Prostate gland (tissue), 2 donors: Measurements from ENCODE around the gene VAV2. TPM values are rescaled to one million over a fixed set of nuclear protein-coding genes. Genes with fewer than 3 reads are reported as not detected.

Experiments
- DNase-seq: peaks from one replicate; pipeline ENCODE4 v3.0.0-alpha.2; 2019; ENCODE audit warnings: low spot score
- H3K27ac ChIP-seq, 2 donors: fragments of 200-600 bp; sonication (generic); 2 replicates each; pipeline ENCODE4 v1.5.1; 2017 to 2019
- H3K27me3 ChIP-seq: fragments of 200-600 bp; sonication (generic); replicated peaks from 2 replicates; pipeline ENCODE4 v1.5.1; 2019; ENCODE audit not compliant: insufficient read depth
- H3K36me3 ChIP-seq, 2 donors: fragments of 200-600 bp; sonication (generic); 1 replicate in 1 of 2; 2 replicates in 1 of 2; pipeline versions ENCODE4 v1.5.1 to v1.8.1; 2017 to 2019
- H3K4me1 ChIP-seq: fragments of 200-600 bp; sonication (generic); replicated peaks from 2 replicates; pipeline ENCODE4 v1.5.1; 2019
- H3K4me3 ChIP-seq, 2 donors: fragments of 200-600 bp; sonication (generic); 2 replicates each; pipeline ENCODE4 v1.5.1; 2017 to 2019
- H3K9me3 ChIP-seq: fragments of 200-600 bp; sonication (generic); 2 replicates; pipeline ENCODE4 v1.5.1; 2017
- POLR2A ChIP-seq: fragments of 450-650 bp; IDR thresholded peaks from one replicate; pipeline ENCODE4 v1.6.1; 2016; ENCODE audit warnings: antibody characterized with exemption, mild to moderate bottlenecking
- POLR2AphosphoS5 ChIP-seq: sonication (generic); formaldehyde crosslinking; IDR thresholded peaks from one replicate; pipeline ENCODE4 v1.6.1; 2017; ENCODE audit warnings: antibody characterized with exemption
- WGBS: methylation state at CpG from one replicate; pipeline ENCODE4 v1.1.5; 2018; 5-methylcytosine and 5-hydroxymethylcytosine counted together
- intact Hi-C: fragments of 100-400 bp; cut with DNase I; formaldehyde crosslinking; loops from one replicate; pipeline ENCODE4 v1.14.2; 2022
- total RNA-seq, 2 donors: library from RNA; depleted of rRNA; stranded (reverse); fragments of >200 nt; gene quantifications; one replicate each; pipeline ENCODE4 v1.1.0, GENCODE V29; 2016
- TF ChIP-seq, protein P1 (sequence below), 4 experiments: fragments of 200-600 bp in 2 of 4; fragments of 450-650 bp in 2 of 4; sonication (generic) in 2 of 4; IDR thresholded peaks; 1 replicate in 3 of 4; 2 replicates in 1 of 4; pipeline ENCODE4 v1.5.1; 2016 to 2019; ENCODE audit warnings: antibody characterized with exemption in 4 of 4, mild to moderate bottlenecking in 2 of 4, moderate library complexity in 2 of 4

The VAV2 gene
- total RNA-seq, 2 donors from 2014 or later: 13.5 to 19.5 TPM

DNA sequence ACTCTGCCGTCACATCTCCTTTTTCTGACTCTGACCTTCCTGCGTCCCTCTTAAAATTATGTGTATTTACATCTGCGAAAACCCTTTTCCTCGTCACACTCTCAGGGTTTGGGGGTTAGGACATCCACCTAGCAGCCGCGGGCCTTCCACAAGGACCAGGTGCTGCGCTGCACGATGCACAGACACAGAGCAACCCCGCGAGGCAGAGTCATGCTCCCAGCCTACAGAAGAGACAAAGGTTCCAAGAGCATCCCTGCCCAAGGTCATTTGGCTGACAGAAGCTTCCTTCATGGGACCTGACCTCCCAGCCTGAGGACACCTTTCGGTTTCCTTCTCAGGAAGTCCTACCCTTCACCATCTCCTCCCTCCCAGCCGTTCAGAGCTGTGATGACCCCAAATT is 135.3 kb downstream of the VAV2 start:
- H3K4me3 ChIP-seq: no peak overlapping the region
- DNase-seq: no peak
- no peaks in the 10 kb centered on the region for H3K36me3 ChIP-seq
- H3K27me3 ChIP-seq: no peaks in the 10 kb centered on the region
- 86% methylated on average over 12 of the region's 12 CpGs for whole genome bisulfite sequencing
- H3K27ac ChIP-seq: no peak overlapping the region
- H3K9me3 ChIP-seq: no peaks in the 10 kb centered on the region
- no peaks in the 10 kb centered on the region for H3K4me1 ChIP-seq
- TF ChIP-seq POLR2AphosphoS5 (no peak), POLR2A (no peak)
- TF ChIP-seq, protein P1, sequence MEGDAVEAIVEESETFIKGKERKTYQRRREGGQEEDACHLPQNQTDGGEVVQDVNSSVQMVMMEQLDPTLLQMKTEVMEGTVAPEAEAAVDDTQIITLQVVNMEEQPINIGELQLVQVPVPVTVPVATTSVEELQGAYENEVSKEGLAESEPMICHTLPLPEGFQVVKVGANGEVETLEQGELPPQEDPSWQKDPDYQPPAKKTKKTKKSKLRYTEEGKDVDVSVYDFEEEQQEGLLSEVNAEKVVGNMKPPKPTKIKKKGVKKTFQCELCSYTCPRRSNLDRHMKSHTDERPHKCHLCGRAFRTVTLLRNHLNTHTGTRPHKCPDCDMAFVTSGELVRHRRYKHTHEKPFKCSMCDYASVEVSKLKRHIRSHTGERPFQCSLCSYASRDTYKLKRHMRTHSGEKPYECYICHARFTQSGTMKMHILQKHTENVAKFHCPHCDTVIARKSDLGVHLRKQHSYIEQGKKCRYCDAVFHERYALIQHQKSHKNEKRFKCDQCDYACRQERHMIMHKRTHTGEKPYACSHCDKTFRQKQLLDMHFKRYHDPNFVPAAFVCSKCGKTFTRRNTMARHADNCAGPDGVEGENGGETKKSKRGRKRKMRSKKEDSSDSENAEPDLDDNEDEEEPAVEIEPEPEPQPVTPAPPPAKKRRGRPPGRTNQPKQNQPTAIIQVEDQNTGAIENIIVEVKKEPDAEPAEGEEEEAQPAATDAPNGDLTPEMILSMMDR (IDR thresholded peaks at IDR 0.05): no peak
- intact Hi-C loops: no loop called here

DNA sequence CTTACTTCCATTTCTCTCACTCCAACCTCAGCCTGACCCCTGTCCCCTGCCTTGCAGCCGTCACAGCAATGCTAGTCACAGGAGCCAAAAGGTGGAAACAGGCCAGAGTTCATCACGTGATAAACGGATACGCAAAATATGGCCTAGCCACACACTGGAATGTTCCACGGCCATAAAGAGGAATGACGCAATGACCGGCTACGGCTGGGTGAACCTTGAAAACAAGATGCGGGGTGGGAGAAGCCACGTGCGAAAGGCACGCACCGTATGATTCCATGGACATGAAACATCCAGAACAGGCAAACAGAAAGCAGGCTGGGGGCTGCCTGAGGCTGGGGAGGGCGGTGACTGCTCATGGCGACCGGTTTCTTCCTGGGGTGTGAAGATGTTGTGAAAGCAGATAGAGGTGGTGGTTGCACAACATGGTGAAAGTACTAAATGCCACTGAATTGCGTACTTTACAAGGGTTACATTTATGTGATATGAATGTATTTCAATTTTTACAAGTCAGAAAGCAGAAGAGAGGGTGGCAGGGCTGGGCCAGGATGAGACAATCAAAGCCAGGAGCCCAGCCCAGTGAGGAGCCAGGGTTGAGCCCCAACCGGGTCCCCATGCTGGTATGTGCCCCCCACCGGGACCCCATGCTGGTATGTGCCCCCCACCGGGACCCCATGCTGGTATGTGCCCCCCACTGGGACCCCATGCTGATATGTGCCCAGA is 136.2 kb downstream of the VAV2 start:
- intact Hi-C loops: no loop called here
- no peak for DNase-seq
- no peak overlapping the region for H3K27ac ChIP-seq
- H3K4me1 ChIP-seq: no peaks in the 10 kb centered on the region
- no peaks in the 10 kb centered on the region for H3K36me3 ChIP-seq
- no peaks in the 10 kb centered on the region for H3K9me3 ChIP-seq
- no peak overlapping the region for H3K4me3 ChIP-seq
- WGBS: 73% methylated on average over 20 of the region's 20 CpGs
- H3K27me3 ChIP-seq: no peaks in the 10 kb centered on the region
- peak; percentile 16 for TF ChIP-seq POLR2AphosphoS5
- TF ChIP-seq, protein P1 (IDR thresholded peaks at IDR 0.05): no peak

DNA sequence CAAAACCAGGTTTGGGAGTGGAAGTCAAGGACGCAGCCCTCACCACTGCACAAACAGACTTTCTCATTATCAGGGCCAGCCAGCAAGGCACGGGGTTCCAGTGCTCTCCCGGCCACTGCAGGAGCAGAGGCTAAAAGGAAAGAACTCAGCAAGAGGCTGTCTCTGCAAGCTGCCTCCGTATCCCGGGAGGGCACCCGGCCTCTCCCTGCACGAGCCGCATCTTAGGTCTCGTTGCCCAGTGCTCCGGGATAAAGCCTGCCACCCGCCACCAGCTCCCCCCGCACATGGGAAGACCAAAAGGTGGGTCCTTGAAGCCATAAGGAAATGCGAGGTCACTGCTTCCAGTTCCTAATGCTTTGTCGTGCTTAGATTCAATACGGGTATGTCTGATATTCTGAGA is 136.8 kb downstream of the VAV2 start:
- no peaks in the 10 kb centered on the region for H3K9me3 ChIP-seq
- H3K27me3 ChIP-seq: no peaks in the 10 kb centered on the region
- H3K4me1 ChIP-seq: no peaks in the 10 kb centered on the region
- H3K27ac ChIP-seq: no peak overlapping the region
- no peak for DNase-seq
- WGBS: 84% methylated on average over 15 of the region's 15 CpGs
- no peaks in the 10 kb centered on the region for H3K36me3 ChIP-seq
- TF ChIP-seq, protein P1 (IDR thresholded peaks at IDR 0.05): no peak
- no peak for TF ChIP-seq POLR2A
- TF ChIP-seq POLR2AphosphoS5: no peak
- intact Hi-C loops: no loop called here
- no peak overlapping the region for H3K4me3 ChIP-seq

DNA sequence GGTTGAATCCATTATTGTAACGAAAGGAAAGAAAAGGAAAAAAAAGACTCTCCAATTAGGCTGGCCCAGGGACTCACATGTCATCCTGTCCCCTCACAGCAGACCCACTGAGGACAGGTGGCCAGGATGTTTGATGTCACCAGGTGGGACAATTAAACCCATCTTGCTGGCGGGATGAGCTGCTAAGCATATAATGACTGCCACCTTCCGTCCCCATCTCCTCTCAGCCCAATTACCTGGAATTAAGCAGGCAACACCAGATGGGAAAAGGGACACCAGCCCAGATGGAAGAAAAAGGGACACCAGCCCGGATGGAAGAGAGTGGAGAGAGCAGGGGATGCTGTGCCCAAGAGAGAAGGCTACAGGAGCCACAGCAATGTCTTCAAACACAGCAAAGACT is 137.4 kb downstream of the VAV2 start:
- Histone ChIP-seq H3K4me1 (no peaks in the 10 kb centered on the region), H3K36me3 (no peaks in the 10 kb centered on the region), H3K4me3 (no peak overlapping the region), H3K27me3 (no peaks in the 10 kb centered on the region), H3K9me3 (no peaks in the 10 kb centered on the region), H3K27ac (no peak overlapping the region)
- DNase-seq: no peak
- intact Hi-C loops: no loop called here
- 88% methylated on average over 4 of the region's 4 CpGs for WGBS
- TF ChIP-seq POLR2A (no peak), POLR2AphosphoS5 (no peak)
- TF ChIP-seq, protein P1 (IDR thresholded peaks at IDR 0.05): no peak

DNA sequence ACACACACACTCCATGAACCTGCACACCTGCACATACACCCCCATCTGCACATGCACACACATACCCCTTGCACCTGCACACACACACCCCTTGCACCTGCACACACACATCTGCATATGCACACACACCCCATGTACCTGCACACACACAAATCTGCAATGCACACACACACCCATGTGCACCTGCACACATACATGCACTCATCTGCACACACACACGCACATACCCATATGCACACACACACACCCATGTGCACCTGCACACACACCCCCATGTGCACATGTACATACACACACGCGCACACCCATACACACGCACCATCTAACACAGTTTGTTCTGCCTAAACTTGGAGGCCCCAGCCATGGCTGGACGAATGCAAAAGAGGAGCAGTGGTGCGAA is 138.1 kb downstream of the VAV2 start:
- H3K36me3 ChIP-seq: no peaks in the 10 kb centered on the region
- 95% methylated on average over 6 of the region's 6 CpGs for WGBS
- no peak overlapping the region for H3K27ac ChIP-seq
- TF ChIP-seq, protein P1 (IDR thresholded peaks at IDR 0.05): no peak
- TF ChIP-seq POLR2AphosphoS5: no peak
- no peak for TF ChIP-seq POLR2A
- H3K9me3 ChIP-seq: no peaks in the 10 kb centered on the region
- no peak for DNase-seq
- H3K4me1 ChIP-seq: no peaks in the 10 kb centered on the region
- H3K4me3 ChIP-seq: no peak overlapping the region
- no peaks in the 10 kb centered on the region for H3K27me3 ChIP-seq
- intact Hi-C loops: no loop called here
